T-helper 2 cell treated with Interferon-gamma antibody and Interleukin-4, amounts not matched to agents 5 μg/mL and 100 μg/mL, for 36 hours (primary cell): ENCODE results near the gene C2orf78.
"Not testable (repeated sequence)": the region's sequence is repeated elsewhere in the genome, so short reads cannot be mapped to it uniquely, and the experiment has no call there.

Source experiments
- DNase-seq: peaks from one replicate; pipeline ENCODE4 v3.0.0; 2021; ENCODE audit warnings: low spot score
- H3K27ac Mint-ChIP-seq: one replicate; pipeline ENCODE4 v1.8.0; 2021; ENCODE audit warnings: mild to moderate bottlenecking, mixed read lengths
- H3K27me3 Mint-ChIP-seq: one replicate; pipeline ENCODE4 v1.8.0; 2021; ENCODE audit warnings: low read depth, mixed read lengths
- H3K36me3 Mint-ChIP-seq: one replicate; pipeline ENCODE4 v1.8.0; 2021; ENCODE audit warnings: low read depth, mixed read lengths
- H3K4me1 Mint-ChIP-seq: one replicate; pipeline ENCODE4 v1.8.0; 2021; ENCODE audit warnings: low read depth, mixed read lengths
- H3K4me3 Mint-ChIP-seq: one replicate; pipeline ENCODE4 v1.8.0; 2022; ENCODE audit warnings: mild to moderate bottlenecking, moderate library complexity, mixed read lengths
- H3K9me3 Mint-ChIP-seq: one replicate; pipeline ENCODE4 v1.8.0; 2021; ENCODE audit warnings: mixed read lengths

The C2orf78 gene

DNA sequence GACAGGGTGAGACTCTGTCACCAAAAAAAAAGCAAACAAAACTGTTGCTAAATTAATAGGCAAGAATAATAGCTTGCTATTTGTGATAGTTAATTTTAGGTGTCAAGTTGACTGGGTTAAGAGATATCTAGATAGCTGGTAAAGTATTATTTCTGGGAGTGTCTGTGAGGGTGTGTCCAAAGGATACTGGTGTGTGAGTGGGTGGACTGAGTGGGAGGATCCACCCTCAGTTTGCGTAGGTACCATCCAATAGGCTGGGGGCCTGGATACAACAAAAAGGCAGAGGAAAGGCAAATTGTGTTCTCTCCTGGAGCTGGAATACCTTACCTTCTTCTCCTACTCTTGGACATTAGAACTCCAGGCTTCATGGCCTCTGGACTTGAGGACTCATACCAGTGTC, 19.0 kb upstream of the C2orf78 start:
- Mint-ChIP-seq H3K9me3 (no peaks in the 10 kb centered on the region), H3K36me3 (peaks cover 58% of the 10 kb centered on the region), H3K4me1 (no peaks in the 10 kb centered on the region), H3K27me3 (no peaks in the 10 kb centered on the region), H3K27ac (no peak overlapping the region), H3K4me3 (no peak overlapping the region)
- DNase-seq, result no peak

DNA sequence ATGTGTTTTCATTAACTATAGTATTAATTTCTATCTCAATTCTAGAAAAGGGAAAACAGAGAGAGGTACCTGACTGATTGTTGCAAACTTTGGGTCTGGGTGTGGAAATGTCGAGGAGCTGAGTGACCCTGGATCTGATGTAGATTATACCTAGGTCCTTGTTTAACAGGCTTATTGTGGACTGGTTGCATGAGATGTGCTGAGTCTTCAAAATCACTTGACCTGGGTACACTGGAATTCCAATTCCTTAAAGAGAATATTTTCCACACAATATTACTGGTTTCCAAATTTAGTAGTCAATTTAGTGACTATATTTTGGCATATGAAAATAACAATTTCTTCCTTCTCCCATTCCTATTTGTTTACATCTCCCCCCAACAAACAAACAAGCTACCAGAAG, 17.6 kb upstream of the C2orf78 start:
- Mint-ChIP-seq H3K4me1 (peaks cover 4% of the 10 kb centered on the region), H3K27me3 (no peaks in the 10 kb centered on the region), H3K27ac (no peak overlapping the region), H3K9me3 (no peaks in the 10 kb centered on the region), H3K36me3 (peaks cover 60% of the 10 kb centered on the region), H3K4me3 (no peak overlapping the region)
- no peak for DNase-seq

DNA sequence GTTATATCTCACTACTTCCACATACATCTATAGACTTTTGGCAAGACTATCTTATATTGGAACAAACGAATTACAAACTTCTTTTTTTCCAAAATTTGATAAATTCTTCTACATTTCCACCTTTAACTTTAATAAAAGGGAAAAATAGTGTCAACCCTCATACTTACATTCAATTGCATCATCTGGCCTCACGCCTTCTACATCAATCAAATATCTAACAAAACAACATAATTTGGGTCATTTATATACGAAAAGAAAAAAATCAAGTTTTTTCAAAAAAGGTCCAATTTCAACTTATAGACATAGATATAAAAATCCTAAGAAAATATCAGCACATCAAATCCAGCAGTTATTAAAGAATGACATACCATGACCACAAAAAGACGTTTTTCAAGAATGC, 17.0 kb upstream of the C2orf78 start:
- Mint-ChIP-seq H3K4me1 (peaks cover 4% of the 10 kb centered on the region), H3K27ac (no peak overlapping the region), H3K36me3 (peaks cover 60% of the 10 kb centered on the region), H3K27me3 (no peaks in the 10 kb centered on the region), H3K9me3 (no peaks in the 10 kb centered on the region), H3K4me3 (no peak overlapping the region)
- DNase-seq, result no peak

DNA sequence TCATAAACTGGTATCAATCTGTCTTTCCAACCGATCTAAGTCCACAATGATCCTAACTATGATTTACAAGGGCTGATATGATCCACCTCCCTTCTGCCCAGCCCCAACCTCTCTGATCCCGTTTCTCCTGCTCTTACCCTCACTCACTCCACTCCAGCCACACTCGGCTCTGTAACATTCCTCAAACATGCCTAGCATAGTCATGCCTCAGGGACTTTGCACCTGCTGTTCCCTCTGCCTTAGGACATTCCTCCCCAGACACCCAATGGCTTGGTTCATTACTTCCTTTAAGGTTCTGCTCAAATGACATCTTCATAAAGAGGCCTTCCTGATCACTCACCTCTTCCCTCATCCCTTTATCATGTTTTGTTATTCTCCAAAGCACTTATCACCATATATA, 13.3 kb upstream of the C2orf78 start:
- Mint-ChIP-seq H3K9me3 (no peaks in the 10 kb centered on the region), H3K4me3 (no peak overlapping the region), H3K4me1 (peaks cover 7% of the 10 kb centered on the region), H3K27me3 (no peaks in the 10 kb centered on the region), H3K36me3 (peaks cover 63% of the 10 kb centered on the region), H3K27ac (no peak overlapping the region)
- no peak for DNase-seq

DNA sequence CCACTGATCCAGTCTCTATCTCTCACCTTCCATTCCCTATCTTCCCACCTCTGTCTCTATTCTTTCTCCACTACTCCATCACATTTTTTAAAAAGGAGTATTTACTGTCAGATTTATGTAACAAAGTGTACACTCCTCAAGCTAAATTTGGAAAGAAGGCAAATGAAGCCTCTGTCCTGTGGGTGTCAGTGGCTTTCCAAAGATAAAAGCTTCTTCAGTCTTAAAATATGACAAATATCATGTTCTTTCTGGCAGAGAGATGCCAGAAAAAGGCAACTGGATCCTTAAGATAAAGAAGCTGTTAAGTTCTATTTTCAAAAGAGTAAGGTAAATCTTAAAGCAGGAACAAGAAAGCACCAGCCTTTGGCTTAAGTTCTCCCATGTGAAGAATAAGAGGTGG, 11.2 kb upstream of the C2orf78 start:
- Mint-ChIP-seq H3K27ac (no peak overlapping the region), H3K9me3 (no peaks in the 10 kb centered on the region), H3K36me3 (peaks cover 65% of the 10 kb centered on the region), H3K4me3 (no peak overlapping the region), H3K4me1 (peaks cover 9% of the 10 kb centered on the region), H3K27me3 (no peaks in the 10 kb centered on the region)
- DNase-seq, result no peak

DNA sequence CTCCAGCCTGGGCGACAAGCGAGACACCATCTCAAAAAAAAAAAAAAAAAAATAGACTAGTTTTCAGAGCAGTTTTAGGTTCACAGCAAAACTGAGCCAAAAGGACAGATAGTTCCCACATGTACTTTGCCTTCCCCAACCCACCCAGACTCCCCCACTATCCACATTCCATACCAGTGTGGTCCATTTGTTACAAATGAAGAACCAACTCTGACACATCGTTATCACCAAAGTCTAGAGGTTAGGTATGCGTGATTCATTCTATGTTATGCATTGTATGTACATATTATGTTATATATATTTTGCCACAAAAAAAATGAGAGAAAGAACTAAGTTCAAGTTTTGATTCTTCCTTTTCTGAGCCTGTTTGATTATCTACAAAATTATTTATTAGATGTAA, 7.6 kb upstream of the C2orf78 start:
- DNase-seq, result no peak
- Mint-ChIP-seq H3K36me3 (peaks cover 44% of the 10 kb centered on the region), H3K9me3 (no peaks in the 10 kb centered on the region)

DNA sequence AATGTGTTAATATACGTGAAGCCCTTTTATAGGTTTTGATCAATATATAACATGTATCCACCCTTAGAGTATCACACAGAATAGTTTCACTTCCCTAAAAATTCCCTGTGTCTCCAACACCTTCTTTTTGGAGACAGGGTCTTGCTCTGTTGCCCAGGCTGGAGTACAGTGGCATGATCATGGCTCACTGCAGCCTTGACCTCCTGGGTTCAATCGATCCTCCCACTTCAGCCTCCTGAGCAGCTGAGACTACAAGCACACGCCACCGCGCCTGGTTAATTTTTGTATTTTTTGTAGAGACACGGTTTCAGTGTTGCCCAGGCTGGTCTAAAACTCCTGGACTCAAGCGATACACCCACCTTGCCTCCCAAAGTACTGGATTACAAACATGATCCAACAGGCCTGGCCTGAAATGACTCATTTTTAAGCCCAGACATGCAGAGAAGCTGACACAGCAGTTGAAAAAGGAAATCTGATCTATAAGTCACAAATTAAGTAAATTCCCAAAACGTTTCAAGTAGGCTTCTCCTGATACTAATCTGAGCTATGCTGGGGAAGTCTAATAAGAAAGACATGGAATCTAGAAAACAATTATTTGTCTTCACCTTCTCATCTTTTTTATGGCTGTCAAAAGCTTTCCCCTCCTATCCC, 7.0 kb upstream of the C2orf78 start:
- no peak overlapping the region for H3K27ac Mint-ChIP-seq
- no peaks in the 10 kb centered on the region for H3K9me3 Mint-ChIP-seq
- peaks cover 14% of the 10 kb centered on the region for H3K4me1 Mint-ChIP-seq
- H3K36me3 Mint-ChIP-seq, result peaks cover 41% of the 10 kb centered on the region
- no peaks in the 10 kb centered on the region for H3K27me3 Mint-ChIP-seq
- no peak overlapping the region for H3K4me3 Mint-ChIP-seq
- DNase-seq, result no peak

More for the DNA sequence above, 7.6 kb upstream of the C2orf78 start:
- no peak overlapping the region for H3K27ac Mint-ChIP-seq
- H3K4me3 Mint-ChIP-seq, result no peak overlapping the region
- no peaks in the 10 kb centered on the region for H3K27me3 Mint-ChIP-seq
- peaks cover 14% of the 10 kb centered on the region for H3K4me1 Mint-ChIP-seq

DNA sequence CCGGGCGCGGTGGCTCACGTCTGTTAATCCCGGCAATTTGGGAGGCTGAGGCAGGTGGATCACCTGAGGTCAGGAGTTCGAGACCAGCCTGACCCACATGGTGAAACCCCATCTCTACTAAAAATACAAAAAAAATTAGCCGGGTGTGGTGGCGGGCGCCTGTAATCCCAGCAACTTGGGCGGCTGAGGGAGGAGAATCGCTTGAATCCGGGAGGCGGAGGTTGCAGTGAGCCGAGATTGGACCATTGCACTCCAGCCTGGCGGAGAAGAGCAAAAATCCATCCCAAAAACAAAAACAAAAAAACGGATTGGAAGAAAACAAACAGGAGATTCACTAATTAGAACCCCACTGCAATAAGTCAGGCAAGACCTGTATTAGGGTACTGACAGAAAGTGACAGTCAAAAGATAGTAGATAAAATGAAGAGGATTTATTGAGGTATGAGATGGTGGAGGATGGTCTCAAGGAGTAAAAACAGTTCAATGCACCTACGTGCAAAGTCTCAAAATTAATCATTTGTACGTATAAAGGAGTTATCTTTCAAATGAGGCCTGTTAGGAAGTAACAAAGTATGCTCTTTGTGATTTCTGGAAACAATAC, 5.0 kb upstream of the C2orf78 start:
- Mint-ChIP-seq H3K4me3 (peak overlapping the region; percentile 97), H3K4me1 (peaks cover 14% of the 10 kb centered on the region)
- not testable (repeated sequence) for H3K27me3 Mint-ChIP-seq

DNA sequence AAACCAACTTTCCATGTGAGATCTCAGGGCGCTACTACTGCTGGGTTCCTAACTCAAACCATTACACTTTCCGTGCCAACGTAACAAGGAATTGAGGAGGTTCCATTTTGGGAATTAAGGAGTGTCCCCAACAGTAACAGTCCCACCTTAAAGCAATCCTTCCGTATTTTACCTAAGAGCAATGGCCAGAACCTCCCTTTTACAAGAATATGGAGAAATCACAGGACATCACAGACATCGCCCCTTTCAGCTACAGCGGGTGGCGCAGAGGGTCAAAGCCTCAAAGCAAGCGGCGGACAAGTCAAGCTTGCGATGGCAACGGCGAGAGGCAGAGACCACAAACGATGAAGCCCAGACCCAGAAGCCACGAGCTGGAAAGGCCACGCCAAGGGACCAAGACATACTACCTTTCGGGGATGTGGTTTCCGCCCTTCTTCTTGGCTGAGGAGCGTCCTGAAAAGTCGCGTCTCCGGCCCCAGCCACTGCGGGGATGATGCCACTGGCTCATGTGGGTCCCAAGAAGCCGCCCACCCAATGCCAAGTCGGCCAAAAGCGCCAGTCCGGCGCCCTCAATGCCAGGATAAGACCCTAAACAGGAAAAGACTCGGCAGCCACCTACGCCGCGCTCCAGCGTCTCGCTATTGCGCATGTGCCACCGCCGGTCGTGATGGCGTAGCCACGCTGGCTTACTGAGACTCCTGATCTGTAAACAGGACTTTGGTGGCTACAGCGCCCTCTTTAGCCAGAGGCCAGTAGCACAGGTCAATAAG, 4.3 kb upstream of the C2orf78 start, which contains the start of gene DUSP11:
Gene DUSP11 (minus strand): TSS at position 637 of the 770 bp plus-strand sequence. CDS start 129 bp downstream, at position 508.
- H3K27ac Mint-ChIP-seq, result peak within 1 kb of the TSS; percentile 95
- H3K9me3 Mint-ChIP-seq, result no peaks in the 10 kb centered on the region
- peak; percentile 96 for DNase-seq
- H3K4me1 Mint-ChIP-seq, result peaks cover 11% of the 10 kb centered on the region
- peak within 1 kb of the TSS; percentile 97 for H3K4me3 Mint-ChIP-seq
- peaks cover 3% of the 10 kb centered on the region for H3K27me3 Mint-ChIP-seq
- peaks cover 23% of the 10 kb centered on the region for H3K36me3 Mint-ChIP-seq

More for the DNA sequence above, 5.0 kb upstream of the C2orf78 start:
- Mint-ChIP-seq H3K27ac (peak overlapping the region; percentile 95), H3K36me3 (peaks cover 29% of the 10 kb centered on the region)
- DNase-seq, H3K9me3 Mint-ChIP-seq: not testable (repeated sequence)

DNA sequence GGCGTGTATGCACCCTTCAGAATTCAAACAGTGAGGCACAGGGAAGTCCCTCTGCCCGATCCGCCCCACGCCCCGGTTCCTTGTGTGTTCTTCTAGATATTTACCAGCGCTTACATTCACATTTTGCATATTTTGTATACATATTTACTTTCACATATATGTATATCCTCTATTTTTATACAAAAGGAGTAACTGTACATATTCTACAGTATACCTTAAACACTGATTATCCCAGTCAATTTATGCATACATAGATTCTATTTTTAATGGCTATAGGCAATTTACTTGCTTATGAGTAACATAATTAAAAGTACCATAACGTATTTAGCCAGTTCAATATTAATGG, 3.8 kb upstream of the C2orf78 start:
- peaks cover 18% of the 10 kb centered on the region for H3K36me3 Mint-ChIP-seq
- peak overlapping the region; percentile 95 for H3K27ac Mint-ChIP-seq
- H3K4me3 Mint-ChIP-seq, result peak overlapping the region; percentile 97
- peaks cover 3% of the 10 kb centered on the region for H3K27me3 Mint-ChIP-seq
- no peak for DNase-seq
- no peaks in the 10 kb centered on the region for H3K9me3 Mint-ChIP-seq
- peaks cover 11% of the 10 kb centered on the region for H3K4me1 Mint-ChIP-seq

DNA sequence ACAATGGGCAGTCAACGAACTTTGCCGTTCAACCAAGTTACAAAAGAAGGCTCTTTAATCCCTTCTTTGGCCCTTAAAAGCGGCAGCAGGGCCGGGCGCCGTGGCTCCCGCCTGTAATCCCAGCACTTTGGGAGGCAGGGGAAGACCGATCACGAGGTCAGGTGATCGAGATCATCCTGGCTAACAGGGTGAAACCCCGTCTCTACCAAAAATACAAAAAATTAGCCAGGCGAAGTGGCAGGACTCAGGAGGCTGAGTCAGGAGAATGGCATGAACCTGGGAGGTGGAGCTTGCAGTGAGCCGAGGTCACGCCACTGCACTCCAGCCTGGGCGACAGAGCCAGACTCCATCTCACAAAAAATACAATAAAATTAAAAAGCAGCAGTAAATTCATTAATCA, 581 bp upstream of the C2orf78 start:
- H3K4me1 Mint-ChIP-seq, H3K9me3 Mint-ChIP-seq, H3K27me3 Mint-ChIP-seq, H3K27ac Mint-ChIP-seq, DNase-seq, H3K36me3 Mint-ChIP-seq, H3K4me3 Mint-ChIP-seq: not testable (repeated sequence)

DNA sequence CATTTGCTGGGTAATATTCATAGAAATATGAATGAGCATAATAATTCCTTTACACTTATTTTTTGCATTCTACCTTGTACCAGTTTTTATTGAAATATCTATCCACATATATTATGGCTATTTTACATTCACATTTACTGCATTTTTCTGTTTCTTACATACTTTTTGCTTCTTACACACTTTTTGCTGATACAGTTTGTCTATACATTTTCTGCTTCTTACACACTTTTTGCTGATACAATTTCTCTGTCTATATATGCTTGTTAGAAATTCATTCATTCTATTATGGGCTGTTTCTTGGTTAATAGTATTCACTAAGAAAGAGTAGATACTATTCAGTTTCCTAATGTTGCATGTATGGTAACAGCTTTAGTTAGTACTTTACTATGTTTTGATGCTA, 27.9 kb downstream of the C2orf78 start:
- peaks cover 2% of the 10 kb centered on the region for H3K27me3 Mint-ChIP-seq
- H3K36me3 Mint-ChIP-seq, result no peaks in the 10 kb centered on the region
- H3K4me1 Mint-ChIP-seq, result no peaks in the 10 kb centered on the region
- no peaks in the 10 kb centered on the region for H3K9me3 Mint-ChIP-seq
- H3K4me3 Mint-ChIP-seq, result no peak overlapping the region
- no peak for DNase-seq
- no peak overlapping the region for H3K27ac Mint-ChIP-seq

DNA sequence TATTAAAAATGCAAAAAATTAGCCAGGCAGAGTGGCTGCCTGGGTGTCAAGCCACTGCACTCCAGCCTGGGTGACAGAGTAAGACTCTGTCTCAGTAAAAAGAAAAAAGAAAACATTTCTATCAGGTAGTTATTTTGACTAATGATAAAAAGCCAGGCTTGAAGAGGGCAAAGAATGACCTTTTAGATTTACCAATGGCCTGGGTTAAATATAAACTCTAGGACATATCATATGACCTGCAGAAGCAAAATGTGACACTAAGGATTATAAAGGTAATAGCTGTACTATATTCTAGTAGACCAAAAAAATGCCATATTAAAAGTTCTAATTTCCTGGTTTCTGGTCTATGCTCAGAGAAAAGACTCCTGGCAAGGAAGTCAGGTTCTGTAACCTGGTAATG, 28.7 kb downstream of the C2orf78 start:
- Mint-ChIP-seq H3K27me3 (peaks cover 2% of the 10 kb centered on the region), H3K9me3 (no peaks in the 10 kb centered on the region), H3K36me3 (no peaks in the 10 kb centered on the region), H3K4me1 (no peaks in the 10 kb centered on the region), H3K4me3 (no peak overlapping the region), H3K27ac (no peak overlapping the region)
- DNase-seq, result no peak

DNA sequence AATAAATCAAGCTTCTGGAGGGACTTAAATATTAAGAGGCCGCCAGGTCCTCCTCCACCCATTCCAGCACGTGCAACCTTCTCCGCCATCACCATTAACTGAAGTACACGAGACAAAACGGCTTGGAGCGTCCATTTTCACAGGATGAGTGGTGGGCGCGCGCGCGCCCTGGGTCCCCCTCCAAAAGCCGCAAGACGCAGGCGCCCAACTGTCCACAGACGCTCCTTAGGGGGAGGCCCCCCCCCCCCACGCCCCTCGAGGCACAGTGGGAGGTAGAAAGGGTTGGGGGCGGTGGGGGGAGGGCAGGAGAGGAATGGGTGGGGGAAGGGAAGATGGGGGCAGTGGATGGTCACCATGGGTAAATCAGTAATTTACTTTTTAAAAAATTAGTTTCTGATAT, 34.3 kb downstream of the C2orf78 start:
- DNase-seq, result no peak
- Mint-ChIP-seq H3K27ac (no peak overlapping the region), H3K36me3 (no peaks in the 10 kb centered on the region), H3K4me1 (peaks cover 8% of the 10 kb centered on the region), H3K27me3 (peaks cover 2% of the 10 kb centered on the region), H3K4me3 (no peak overlapping the region), H3K9me3 (no peaks in the 10 kb centered on the region)
